Gastrocnemius medialis (tissue), 4 donors: ENCODE data around the gene RPS6KA2.

Source experiments
- POLR2A ChIP-seq, 2 donors: fragments of 450-650 bp; IDR thresholded peaks; one replicate each; pipeline ENCODE4 v1.6.1; 2017; ENCODE audit warnings: antibody characterized with exemption in 2 of 2, mild to moderate bottlenecking in 2 of 2, moderate library complexity in 2 of 2
- TF ChIP-seq, protein P1 (sequence below), 5 experiments: fragments of 450-650 bp in 3 of 5; fragments of 200-600 bp in 2 of 5; sonication (generic) in 2 of 5; IDR thresholded peaks in 4 of 5; conservative IDR thresholded peaks in 1 of 5; 1 replicate in 4 of 5; 2 replicates in 1 of 5; pipeline ENCODE4 v1.5.1; 2016 to 2019; ENCODE audit warnings: antibody characterized with exemption in 5 of 5, mild to moderate bottlenecking in 3 of 5, moderate library complexity in 3 of 5

DNA sequence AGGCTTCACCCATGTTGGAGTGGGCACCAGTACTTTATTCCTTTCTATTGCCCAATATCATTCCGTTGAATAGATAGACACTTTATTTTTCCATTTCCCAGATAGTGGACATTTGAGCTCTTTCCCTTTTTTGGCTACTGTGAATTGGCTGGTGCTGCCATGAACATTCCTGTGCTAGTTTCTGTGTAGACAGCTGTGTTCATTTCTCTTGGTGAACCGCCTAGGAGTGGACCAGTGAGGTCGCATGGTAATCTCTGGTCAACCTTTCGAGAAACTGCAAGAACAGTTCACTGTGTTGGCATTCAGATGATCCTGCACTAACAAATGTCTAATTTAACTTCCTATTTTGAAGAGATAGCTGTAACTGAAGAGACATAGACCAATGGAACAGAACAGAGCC is 99.2 kb downstream of the RPS6KA2 start:
- TF ChIP-seq POLR2A (IDR thresholded peaks at IDR 0.05): no peak
- TF ChIP-seq, protein P1, sequence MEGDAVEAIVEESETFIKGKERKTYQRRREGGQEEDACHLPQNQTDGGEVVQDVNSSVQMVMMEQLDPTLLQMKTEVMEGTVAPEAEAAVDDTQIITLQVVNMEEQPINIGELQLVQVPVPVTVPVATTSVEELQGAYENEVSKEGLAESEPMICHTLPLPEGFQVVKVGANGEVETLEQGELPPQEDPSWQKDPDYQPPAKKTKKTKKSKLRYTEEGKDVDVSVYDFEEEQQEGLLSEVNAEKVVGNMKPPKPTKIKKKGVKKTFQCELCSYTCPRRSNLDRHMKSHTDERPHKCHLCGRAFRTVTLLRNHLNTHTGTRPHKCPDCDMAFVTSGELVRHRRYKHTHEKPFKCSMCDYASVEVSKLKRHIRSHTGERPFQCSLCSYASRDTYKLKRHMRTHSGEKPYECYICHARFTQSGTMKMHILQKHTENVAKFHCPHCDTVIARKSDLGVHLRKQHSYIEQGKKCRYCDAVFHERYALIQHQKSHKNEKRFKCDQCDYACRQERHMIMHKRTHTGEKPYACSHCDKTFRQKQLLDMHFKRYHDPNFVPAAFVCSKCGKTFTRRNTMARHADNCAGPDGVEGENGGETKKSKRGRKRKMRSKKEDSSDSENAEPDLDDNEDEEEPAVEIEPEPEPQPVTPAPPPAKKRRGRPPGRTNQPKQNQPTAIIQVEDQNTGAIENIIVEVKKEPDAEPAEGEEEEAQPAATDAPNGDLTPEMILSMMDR (IDR thresholded peaks at IDR 0.05 in 4 of 5, conservative IDR thresholded peaks at IDR 0.05 in 1 of 5): no peak
